MM.1S (cell line): ENCODE measurements around the gene CCBE1.

Experiments
- CTCF ChIP-seq: fragments of 300-600 bp; sonication (generic); IDR thresholded peaks from 2 replicates; pipeline ENCODE4 v1.5.1; 2016; ENCODE audit warnings: antibody characterized with exemption, low read length, mixed read lengths
- EZH2phosphoT487 ChIP-seq: fragments of 300-600 bp; sonication (generic); IDR thresholded peaks from 2 replicates; pipeline ENCODE4 v1.6.1; 2018; ENCODE audit warnings: antibody characterized with exemption, low read length

GRCh38 chr18:59607078-59607379, 90.2 kb downstream of the CCBE1 start:
- TF ChIP-seq CTCF: no peak
- no peak for TF ChIP-seq EZH2phosphoT487
